ENCODE results near the gene CDSN. TPM values are rescaled to one million over a fixed set of nuclear protein-coding genes. Genes with fewer than 3 reads are reported as not detected.

The CDSN gene
- total and polyA plus RNA-seq, 2 donors from 2014 or later, result 0.13 TPM; not detected in 1

GRCh38 chr6:31125586-31126363, 5.5 kb upstream of the CDSN start:
- no peak overlapping the region for H3K9ac ChIP-seq (ENCODE audit: low read length in 3 of 3)
- H3K9me3 ChIP-seq (ENCODE audit: control insufficient read depth in 2 of 3, insufficient read depth in 1 of 3, low read length in 3 of 3), result no peaks in the 10 kb centered on the region
- H3K4me3 ChIP-seq (ENCODE audit: low read length in 3 of 3), result no peak overlapping the region
- H3K27me3 ChIP-seq (ENCODE audit: control insufficient read depth, insufficient read depth, low read length), result no peaks in the 10 kb centered on the region
- peaks cover 0 to 11% (median 0%) of the 10 kb centered on the region in 3 donors for H3K4me1 ChIP-seq (ENCODE audit: control insufficient read depth in 2 of 3, insufficient read depth in 2 of 3, low read depth in 1 of 3, low read length in 3 of 3)
- intact Hi-C loops (cut with DNase I), result no loop called here
- no peaks in the 10 kb centered on the region for H3K36me3 ChIP-seq (ENCODE audit: control insufficient read depth in 2 of 3, insufficient read depth in 3 of 3, low read length in 3 of 3)
- H3K27ac ChIP-seq (ENCODE audit: low read depth in 2 of 2, low read length in 2 of 2), result no peak overlapping the region
- FAIRE-seq (no peak), DNase-seq (no peak)
- TF ChIP-seq, protein P1, sequence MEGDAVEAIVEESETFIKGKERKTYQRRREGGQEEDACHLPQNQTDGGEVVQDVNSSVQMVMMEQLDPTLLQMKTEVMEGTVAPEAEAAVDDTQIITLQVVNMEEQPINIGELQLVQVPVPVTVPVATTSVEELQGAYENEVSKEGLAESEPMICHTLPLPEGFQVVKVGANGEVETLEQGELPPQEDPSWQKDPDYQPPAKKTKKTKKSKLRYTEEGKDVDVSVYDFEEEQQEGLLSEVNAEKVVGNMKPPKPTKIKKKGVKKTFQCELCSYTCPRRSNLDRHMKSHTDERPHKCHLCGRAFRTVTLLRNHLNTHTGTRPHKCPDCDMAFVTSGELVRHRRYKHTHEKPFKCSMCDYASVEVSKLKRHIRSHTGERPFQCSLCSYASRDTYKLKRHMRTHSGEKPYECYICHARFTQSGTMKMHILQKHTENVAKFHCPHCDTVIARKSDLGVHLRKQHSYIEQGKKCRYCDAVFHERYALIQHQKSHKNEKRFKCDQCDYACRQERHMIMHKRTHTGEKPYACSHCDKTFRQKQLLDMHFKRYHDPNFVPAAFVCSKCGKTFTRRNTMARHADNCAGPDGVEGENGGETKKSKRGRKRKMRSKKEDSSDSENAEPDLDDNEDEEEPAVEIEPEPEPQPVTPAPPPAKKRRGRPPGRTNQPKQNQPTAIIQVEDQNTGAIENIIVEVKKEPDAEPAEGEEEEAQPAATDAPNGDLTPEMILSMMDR (IDR thresholded peaks at IDR 0.05; ENCODE audit: borderline replicate concordance, extremely low read depth, insufficient read depth), result no peak

DNA sequence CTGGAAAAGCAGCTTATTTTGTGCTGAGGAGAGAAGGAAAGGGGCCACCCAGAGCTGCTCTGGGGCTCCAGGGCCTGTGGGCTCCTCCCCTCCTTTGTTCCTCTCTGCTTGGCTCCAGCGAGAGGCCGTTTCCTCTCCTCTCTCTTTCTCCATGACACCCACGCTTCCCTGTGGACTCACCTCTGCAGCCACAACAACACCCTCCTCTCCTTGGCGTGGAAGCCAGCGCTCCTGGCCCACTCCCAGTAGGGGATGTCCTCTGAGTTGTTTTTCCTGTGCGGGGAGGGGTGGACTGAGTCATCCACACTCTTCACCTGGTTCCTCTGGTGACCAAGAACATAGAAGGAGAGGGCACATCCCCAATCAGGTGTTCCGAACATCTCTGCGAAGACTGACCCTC, 4.9 kb upstream of the CDSN start:
- peak in 1 of 5 donors; percentile 91 for DNase-seq
- no peak overlapping the region for H3K27ac ChIP-seq (ENCODE audit: low read depth in 2 of 2, low read length in 2 of 2)
- no peak overlapping the region for H3K9ac ChIP-seq (ENCODE audit: low read length in 3 of 3)
- no peaks in the 10 kb centered on the region for H3K27me3 ChIP-seq (ENCODE audit: control insufficient read depth, insufficient read depth, low read length)
- intact Hi-C loops (cut with DNase I), result no loop called here
- peaks cover 0 to 11% (median 0%) of the 10 kb centered on the region in 3 donors for H3K4me1 ChIP-seq (ENCODE audit: control insufficient read depth in 2 of 3, insufficient read depth in 2 of 3, low read depth in 1 of 3, low read length in 3 of 3)
- FAIRE-seq, result no peak
- no peaks in the 10 kb centered on the region for H3K36me3 ChIP-seq (ENCODE audit: control insufficient read depth in 2 of 3, insufficient read depth in 3 of 3, low read length in 3 of 3)
- H3K9me3 ChIP-seq (ENCODE audit: control insufficient read depth in 2 of 3, insufficient read depth in 1 of 3, low read length in 3 of 3), result no peaks in the 10 kb centered on the region
- TF ChIP-seq, protein P1 (IDR thresholded peaks at IDR 0.05; ENCODE audit: borderline replicate concordance, extremely low read depth, insufficient read depth), result no peak
- H3K4me3 ChIP-seq (ENCODE audit: low read length in 3 of 3), result no peak overlapping the region

DNA sequence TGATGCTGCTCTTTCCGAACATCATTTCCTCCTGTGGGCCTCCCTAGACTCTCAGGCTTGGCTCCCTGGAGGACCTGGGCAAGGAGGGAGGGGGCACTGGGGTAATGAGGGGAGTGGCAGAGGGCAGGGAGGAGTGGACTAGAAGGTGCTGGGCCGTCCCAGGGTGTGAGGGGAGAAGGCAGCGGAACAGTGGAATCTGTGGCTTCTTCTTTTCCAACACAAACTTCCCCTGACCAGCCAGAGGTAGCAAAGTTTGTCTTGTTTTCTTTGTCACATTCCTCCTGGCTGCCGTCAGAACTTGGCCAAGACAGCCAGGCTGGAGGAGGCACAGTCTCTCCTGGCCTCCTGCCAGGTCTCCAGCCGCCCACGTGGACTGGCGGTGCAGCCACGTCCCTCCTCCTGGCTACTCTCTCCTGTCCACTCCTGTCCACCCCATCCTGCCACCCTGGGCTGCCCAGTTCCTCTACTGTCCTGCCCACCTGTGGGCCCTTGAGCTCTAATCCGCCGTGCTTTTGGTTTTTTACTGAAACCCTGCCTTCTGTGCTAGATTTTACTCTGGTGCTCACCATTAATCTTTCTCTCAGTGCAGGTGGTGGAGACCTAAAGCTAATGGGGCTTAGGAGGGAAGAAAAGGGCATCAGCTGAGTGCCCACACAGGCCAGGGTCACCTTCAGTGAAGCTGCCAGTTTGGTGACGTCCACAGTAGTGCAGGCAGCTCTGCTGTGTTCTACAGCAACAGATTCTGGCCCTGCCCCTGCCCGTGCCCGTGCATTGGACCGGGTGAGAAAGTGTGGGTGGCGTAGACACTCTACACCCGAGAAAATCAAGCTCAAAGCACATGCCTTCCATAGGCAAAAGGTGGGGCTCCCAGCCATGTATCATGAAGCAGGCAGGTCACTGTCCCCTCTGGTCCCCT, 2.8 kb upstream of the CDSN start:
- TF ChIP-seq, protein P1 (IDR thresholded peaks at IDR 0.05; ENCODE audit: borderline replicate concordance, extremely low read depth, insufficient read depth), result no peak
- peak in 4 of 5 donors; percentile 83 to 96 (median 91) for DNase-seq
- H3K9me3 ChIP-seq (ENCODE audit: control insufficient read depth in 2 of 3, insufficient read depth in 1 of 3, low read length in 3 of 3), result no peaks in the 10 kb centered on the region
- H3K27me3 ChIP-seq (ENCODE audit: control insufficient read depth, insufficient read depth, low read length), result no peaks in the 10 kb centered on the region
- H3K4me1 ChIP-seq (ENCODE audit: control insufficient read depth in 2 of 3, insufficient read depth in 2 of 3, low read depth in 1 of 3, low read length in 3 of 3), result peaks cover 0 to 11% (median 0%) of the 10 kb centered on the region in 3 donors
- FAIRE-seq, result no peak
- no peaks in the 10 kb centered on the region for H3K36me3 ChIP-seq (ENCODE audit: control insufficient read depth in 2 of 3, insufficient read depth in 3 of 3, low read length in 3 of 3)
- H3K4me3 ChIP-seq (ENCODE audit: low read length in 3 of 3), result no peak overlapping the region
- H3K27ac ChIP-seq (ENCODE audit: low read depth in 2 of 2, low read length in 2 of 2), result peak overlapping the region; percentile 51 to 59
- H3K9ac ChIP-seq (ENCODE audit: low read length in 3 of 3), result no peak overlapping the region
- intact Hi-C loops (cut with DNase I), result no loop called here

All from kidney (tissue), 14 donors.